Measurements from ENCODE around the gene MAN1A2.
"Not testable (repeated sequence)": the region's sequence is repeated elsewhere in the genome, so short reads cannot be mapped to it uniquely, and the experiment has no call there.

Gene MAN1A2

DNA sequence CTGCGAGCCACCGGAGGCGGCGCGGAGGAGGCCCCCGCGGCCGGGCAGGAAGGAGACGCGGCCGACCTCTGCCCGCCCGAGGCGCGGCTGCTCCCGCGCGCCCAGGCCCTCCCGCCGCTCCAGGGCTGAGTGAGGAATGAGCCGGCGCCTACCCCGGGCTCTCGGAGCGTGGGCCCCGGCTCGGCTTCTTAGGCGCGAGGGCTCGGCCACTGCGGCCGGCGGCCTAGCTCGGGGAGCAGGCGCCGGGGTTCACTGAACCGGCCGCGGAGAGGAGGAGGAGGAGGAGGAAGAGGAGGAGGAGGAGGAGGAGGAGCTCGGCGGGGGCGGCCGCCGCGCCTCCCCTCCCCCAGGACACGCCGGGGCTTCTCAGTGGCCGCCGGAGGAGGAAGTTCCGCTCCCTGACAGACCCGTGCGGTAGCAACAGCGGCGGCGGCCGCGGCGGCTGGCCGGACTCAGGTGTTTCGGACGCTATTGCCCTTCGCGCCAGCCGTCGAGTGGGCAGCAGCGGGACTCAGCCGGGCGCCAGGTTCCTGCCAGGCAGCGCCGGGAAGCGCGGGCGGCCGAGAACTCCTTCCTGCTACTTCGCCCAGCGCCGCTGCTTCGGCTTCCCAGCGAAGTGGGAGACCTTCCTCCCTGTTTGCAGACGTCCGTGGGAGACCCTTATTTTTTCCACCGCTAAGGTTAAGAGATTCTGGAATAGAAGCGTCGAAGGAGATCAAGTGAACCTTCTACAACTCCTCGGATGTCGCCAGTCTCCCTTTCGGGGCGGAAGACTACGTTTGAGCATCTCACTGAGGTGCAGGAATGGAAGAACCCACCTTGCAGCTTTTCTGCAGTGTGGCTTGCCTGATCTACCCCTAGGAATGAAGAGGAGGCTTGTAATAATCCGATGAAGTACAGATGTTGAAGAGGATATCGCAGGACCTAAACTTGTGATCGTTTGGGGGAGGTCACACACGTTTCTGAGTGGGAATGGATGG, at the start of gene MAN1A2:
TSS of gene MAN1A2 (plus strand) at position 404 of the 980 bp plus-strand sequence. CDS start 735 bp downstream, outside the sequence.
- DNase-seq (ENCODE audit: low read depth, low spot score), result peak; percentile 23

DNA sequence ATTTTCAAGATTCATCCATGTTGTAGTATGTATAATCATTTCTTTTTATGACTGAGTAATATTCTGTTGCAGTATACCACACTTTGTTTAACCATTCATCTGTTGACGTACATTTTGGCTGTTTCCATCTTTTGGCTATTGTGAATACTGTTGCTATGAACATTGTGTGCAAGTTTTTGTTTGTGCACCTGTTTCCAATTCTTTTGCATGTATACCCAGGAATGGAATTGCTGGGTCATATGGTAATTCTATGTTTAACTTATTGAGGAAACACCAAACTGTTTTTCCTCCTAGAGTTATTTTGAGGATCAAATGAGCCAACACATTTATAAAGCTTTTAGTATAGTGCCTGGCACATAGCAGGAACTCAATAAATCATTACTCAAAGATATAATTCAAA, 49.2 kb upstream of the MAN1A2 start:
- DNase-seq (ENCODE audit: low read depth, low spot score), result no peak

DNA sequence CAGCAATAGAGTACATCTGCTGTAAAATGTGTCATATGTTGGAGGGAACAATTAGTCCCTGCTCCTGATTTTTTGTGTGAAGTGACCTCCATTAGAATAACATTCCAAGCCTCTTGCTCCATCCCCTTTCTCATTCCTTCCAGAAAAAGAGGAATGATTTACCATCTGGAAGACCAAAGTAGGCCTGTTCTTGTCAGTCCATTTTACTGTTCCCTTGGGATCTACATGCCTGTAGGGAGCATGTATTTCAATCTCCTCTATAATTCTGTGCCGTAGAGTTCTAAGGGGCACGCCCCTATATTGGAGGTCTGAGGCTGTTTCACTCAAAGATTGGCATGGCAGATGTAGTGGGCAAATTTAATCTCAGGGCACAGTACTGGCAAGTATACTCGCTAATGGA, 48.8 kb upstream of the MAN1A2 start:
- DNase-seq (ENCODE audit: low read depth, low spot score), result no peak

DNA sequence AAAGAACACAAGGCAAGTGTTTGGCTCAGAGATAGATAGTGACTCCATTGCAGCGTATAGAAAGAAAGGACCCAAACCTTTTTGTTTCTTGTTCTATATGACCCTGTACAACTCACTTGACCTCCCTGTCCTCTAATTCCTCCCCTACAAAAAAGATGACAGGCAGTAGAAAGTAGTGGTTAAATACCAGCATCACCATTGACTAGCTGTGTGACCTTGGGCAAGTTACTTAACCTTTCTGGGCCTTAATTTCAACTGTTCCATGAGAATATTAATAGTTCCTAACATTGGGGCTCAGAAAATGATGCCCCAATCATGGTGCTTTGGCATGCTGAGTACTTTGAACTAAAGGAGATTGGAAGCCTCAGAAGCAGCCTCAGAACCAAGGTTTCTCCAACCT, 46.7 kb upstream of the MAN1A2 start:
- DNase-seq (ENCODE audit: low read depth, low spot score), result no peak

DNA sequence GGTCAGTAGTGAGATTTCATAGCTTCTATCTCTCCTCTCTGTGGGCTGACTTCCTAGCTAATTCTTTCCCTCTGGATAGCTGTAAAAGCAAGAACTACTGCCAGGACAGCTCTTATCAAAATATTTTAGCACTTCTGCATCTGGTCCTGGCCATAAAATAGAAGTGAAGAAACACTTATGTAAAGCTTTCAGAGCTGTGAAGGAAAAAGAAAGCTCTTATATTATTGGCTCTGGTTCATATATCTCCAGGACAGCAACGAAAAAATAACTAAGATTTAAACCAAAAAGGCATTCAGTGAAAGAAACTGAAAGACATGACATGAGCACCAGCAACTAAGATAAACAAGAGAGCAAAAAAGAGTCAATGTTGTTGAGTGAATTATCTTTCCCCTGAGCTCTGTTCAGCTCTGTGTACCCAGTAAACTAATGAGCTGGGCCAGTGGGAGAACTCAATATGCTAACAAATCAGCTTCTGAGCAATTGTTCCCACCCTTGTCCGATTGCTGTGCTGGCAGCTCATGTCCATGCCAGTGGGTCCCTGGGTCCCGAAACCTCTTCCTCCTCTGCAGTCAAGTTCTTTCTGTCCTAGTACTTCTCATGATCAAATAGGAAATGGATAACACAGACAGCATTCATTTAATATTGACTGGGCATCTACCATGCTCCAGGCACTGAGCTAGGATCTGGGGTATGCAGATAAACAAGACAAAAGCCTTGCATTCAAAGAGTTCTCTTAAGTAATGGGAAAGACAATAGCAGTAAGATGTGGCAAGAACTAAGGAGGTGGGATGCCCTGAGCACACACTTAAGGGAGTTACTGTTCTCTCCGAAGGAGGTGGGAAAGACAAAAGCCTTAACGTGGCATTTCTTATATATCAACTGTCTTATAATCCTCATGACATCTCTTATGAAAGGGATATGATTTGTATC, 45.3 kb upstream of the MAN1A2 start:
- DNase-seq (ENCODE audit: low read depth, low spot score), result no peak

GRCh38 chr1:117324357-117324756, 42.9 kb upstream of the MAN1A2 start:
- DNase-seq (ENCODE audit: low read depth, low spot score), result no peak

- not testable (repeated sequence) for DNase-seq (ENCODE audit: low read depth, low spot score)
Measured at GRCh38 chr1:117326035-117326434, 41.2 kb upstream of the MAN1A2 start.

- no peak for DNase-seq (ENCODE audit: low read depth, low spot score)
Measured at GRCh38 chr1:117327011-117327410, 40.2 kb upstream of the MAN1A2 start.

DNA sequence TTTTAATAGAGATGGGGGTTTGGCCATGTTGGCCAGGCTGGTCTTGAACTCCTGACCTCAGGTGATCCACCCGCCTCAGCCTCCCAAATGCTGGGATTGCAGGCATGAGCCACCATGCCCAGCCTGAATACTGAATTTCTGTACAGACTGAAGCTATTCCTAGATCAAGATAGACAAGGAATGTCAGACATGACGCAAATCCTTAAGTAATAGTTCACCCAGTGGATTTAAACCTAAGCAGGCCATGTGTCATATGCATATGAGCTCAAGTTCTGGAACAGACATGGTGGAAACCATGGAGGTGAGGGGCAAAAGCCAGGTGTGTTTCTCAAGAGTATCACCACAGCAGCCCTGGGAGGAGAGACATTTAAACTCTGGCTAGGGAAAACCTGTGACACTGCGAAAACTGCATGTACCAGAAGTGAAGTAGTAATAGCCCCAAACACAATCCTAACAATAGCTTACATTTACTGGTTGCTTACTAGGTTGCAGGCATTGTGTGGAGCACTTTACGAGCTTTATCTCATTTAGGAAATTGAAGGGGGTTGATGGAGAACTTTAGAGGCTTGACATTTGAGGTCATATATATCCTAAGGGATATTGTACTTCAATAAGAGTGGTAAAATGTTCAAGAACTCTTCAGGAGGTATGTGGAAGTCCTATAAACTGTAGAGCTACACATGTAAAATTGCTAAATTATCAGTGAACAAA, 31.7 kb upstream of the MAN1A2 start:
- DNase-seq (ENCODE audit: low read depth, low spot score), result no peak

DNA sequence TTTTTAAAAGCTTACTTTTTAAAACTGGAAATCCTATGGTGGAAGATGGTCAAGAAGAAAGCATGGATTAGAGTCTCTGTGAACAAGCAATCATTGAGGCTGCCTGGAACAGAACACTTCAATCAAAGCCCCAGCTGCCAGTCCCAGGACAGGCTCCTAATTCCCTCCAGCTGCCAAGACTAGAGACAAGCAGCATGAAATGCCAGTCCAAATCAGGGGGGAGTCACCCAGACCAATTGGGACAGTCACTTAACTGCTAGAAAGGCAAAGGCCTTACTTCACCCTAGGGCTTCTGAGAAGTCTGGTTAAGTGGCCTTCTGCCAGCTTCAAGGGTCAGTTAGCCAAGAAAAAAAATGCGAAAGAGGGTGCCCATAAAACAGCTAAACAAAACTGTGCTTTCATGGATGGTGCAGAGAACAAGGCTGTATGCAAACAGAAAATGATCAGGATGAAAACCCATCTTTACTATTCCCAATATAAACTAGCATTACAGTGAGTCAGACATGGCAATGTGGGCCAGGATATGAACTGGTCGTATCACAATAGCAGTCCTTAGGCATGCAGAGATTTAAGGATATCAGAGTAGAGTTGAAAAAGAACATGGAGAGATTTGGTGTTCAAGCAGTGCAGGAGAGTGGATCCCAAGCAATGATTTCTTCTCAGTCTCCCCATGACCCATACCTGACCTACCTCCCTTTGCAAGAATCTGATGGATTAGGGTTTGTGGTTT, 31.0 kb upstream of the MAN1A2 start:
- DNase-seq (ENCODE audit: low read depth, low spot score), result no peak

- no peak for DNase-seq (ENCODE audit: low read depth, low spot score)
Measured at GRCh38 chr1:117339866-117340700, 27.2 kb upstream of the MAN1A2 start.

DNA sequence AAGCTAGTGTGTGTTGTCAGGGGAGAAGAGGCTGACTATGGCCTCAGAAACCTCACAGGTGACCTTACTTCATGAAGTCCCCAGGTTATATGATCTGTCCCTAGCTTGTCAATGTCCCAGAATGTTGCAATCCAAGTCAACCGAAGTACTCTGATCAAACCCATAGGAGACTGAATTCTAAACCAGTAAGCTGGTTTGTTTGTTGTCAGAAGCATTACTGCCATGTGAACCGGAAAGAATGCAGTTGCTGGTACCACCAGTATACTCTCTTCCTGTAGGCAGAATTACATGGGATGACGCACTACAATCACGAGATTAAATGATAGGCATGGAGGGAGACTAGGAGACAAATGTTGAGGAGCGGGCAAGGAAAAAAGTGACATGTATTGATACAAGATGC, 26.1 kb upstream of the MAN1A2 start:
- no peak for DNase-seq (ENCODE audit: low read depth, low spot score)

GRCh38 chr1:117342397-117342796, 24.9 kb upstream of the MAN1A2 start:
- DNase-seq (ENCODE audit: low read depth, low spot score), result no peak

DNA sequence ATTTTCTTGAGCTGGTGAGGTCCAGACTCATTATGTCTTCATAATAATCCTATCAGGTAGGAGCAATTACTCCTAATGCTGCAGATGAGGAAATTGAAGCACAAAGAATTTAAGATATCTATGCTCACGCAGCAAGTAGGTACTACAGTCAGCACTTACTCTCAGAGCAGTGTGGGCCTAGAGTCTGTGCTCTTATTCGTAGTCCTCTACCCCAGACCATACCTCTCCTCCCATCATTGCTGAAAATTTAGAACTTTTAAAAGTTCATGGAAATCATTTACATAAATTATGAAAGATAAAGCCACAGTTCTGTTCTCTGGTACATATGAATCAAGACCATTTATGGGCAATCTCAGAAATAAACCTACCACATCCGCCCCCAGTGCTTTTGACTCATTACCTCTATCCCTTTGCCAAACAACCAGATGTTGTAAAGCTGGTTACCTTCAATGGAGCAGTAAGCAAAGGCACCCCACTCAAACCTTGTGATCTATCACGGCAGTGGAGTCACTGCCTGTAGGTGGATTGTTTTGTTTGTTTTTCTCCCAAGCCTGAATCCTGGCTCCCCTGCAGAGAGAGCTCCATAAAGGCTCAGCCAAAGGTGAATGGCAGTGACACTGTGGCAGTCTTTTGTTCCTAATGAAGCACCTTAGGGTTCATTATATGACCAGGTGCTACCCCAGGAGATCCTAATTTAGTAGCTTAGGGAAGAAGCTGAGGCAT, 20.9 kb upstream of the MAN1A2 start:
- no peak for DNase-seq (ENCODE audit: low read depth, low spot score)

DNA sequence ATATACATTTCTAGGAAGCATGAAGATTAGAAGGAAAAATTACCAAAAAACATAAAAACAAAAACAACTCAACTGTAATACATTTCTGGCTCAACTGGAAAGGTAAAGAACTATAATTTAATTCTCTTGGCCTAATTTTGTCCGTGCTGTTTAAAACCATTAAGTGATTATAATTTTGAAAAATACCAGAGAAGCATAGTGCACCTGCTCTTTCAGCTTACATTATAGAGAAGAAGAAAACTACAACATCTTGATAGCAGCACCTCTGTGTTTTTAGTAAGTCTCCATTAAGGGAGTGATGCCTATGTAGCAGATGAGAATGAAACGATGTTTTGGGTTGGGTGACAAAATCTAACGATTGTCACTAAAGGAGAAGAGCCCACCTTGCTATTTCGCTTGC, 19.3 kb upstream of the MAN1A2 start:
- no peak for DNase-seq (ENCODE audit: low read depth, low spot score)

GRCh38 chr1:117352695-117353094, 14.6 kb upstream of the MAN1A2 start:
- DNase-seq (ENCODE audit: low read depth, low spot score), result not testable (repeated sequence)

DNA sequence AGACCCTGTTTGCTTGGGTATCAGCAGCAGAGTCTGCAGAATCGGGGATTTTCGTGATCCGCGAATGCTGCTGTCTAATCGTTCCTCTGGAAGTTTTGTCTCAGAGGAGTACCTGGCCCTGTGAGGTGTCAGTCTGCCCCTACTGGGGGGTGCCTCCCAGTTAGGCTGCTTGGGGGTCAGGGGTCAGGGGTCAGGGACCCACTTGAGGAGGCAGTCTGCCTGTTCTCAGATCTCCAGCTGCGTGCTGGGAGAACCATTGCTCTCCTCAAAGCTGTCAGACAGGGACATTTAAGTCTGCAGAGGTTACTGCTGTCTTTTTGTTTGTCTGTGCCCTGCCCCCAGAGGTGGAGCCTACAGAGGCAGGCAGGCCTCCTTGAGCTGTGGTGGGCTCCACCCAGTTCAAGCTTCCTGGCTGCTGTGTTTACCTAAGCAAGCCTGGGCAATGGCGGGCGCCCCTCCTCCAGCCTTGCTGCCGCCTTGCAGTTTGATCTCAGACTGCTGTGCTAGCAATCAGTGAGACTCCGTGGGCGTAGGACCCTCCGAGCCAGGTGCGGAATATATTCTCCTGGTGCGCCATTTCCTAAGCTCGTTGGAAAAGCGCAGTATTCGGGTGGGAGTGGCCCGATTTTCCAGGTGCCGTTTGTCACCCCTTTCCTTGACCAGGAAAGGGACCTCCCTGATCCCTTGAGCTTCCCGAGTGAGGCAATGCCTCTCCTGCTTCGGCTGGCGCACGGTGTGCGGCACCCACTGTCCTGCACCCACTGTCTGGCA, 9.2 kb upstream of the MAN1A2 start:
- not testable (repeated sequence) for DNase-seq (ENCODE audit: low read depth, low spot score)

- not testable (repeated sequence) for DNase-seq (ENCODE audit: low read depth, low spot score)
Measured at GRCh38 chr1:117358604-117358887, 8.7 kb upstream of the MAN1A2 start.

Measured in smooth muscle cell of the brain vasculature (primary cell).